Activated CD4-positive, alpha-beta T cell treated with anti-CD3 and anti-CD28 coated beads, Interleukin-2, Interleukin-6, amounts not matched to agents 100 ng/mL and 50 ng/mL, durations not matched to agents 16 hours and 8 hours (primary cell): ENCODE measurements around the gene VCP.

Experiments
- DNase-seq: peaks from one replicate; pipeline ENCODE4 v3.0.0-alpha.2; 2020

Gene VCP

GRCh38 chr9:35102769-35103659 is 30.6 kb upstream of the VCP start, which contains the start of gene STOML2:
TSS of gene STOML2 (minus strand) at chr9:35103131. CDS start at chr9:35103094, 37 bp downstream.
- peak; percentile 96 for DNase-seq

DNA sequence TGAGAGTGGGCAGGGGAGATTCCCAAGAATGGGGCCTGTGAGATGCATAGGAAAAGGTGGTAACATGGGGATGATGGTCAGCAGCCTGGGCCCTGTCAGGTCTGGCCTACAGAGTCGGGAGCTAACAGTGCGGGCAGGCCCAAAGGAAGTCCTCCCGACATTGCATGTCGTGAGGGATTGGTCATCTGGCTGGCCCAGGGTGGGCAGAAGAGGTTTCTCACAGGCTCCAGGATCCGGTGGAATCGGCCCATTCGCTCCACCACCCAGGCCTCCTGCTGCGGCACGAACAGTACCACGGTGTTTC is 30.0 kb upstream of the VCP start:
- no peak for DNase-seq

DNA sequence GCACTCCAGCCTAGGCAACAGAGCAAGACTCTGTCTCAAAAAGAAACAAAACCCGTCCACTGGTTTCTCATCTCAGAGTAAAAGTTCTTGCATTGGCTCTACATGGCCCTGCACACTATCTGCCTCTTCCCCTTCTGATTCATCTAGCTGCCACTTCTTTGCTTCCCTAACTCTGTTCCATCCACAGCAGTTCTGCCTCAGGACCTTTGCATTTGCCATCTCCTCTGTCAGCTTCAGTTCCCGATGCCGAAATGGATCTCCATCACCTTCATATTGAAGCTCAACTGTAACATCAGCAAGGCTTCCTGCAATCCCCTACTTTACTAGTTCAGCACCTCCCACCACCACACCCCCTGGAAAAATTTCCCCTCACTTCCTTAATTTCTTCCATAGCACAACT is 25.1 kb upstream of the VCP start:
- no peak for DNase-seq

DNA sequence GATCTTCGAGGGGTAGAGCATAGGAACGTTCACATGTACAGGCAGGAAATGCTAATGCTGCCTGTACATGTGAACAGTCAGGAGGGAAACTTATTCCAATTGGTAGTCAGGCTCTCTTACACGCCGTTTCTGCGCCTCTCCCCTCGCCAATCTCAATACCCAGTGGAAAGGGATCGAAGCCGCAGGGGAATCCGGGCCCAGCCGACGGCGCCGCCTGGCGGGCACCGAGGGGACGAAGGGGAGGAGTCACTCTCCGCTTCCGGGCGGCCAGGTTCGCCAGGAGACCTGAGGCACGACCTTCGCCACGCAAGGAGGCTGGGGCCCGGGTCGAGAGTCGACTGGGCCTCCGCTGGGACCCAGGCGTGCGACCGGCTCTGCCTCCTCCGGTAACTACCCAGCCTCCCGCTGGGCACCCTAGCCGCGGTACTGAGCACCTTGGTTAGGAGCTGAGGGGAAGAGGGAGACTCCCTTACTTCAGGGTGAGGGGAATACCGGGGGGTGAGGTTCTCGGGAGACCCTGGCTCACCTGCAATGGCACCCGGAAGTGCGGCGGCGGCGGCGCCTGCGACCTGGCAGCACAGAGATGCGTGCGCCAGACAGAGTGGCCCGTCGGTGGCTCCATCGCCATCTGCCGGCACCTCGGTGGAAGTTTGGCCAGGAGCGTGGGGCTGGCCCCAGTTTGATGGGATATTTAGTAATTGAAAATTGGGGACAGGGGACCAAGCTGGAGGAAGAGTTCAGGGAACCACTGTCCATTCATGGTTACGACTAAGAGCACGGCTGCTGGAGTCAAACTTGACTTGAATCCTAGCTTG is 23.8 kb upstream of the VCP start, which contains the start of gene PIGO:
TSS of gene PIGO (minus strand) at position 557 of the 815 bp plus-strand sequence. CDS start 1,026 bp downstream, outside the sequence.
- peak; percentile 94 for DNase-seq

DNA sequence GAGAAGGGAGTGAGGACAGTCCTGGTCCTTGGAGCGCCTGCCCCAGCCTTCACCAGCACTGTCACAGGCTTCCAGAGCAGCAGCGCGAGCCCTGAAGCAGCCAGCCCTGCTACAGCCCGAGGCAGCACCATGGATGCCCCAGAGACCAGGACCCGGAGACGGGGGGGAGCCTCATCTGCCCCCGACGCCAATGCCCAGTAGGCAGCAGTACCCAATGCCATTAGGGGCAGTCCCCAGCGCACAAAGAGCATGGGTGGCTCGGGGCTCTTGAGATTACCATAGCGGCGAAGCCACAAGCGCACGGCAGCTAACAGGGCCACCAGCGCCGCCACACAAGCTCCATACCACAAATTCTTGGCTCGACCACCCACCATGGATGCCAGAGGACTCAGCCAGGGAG is 19.1 kb upstream of the VCP start:
- DNase-seq = no peak

GRCh38 chr9:35089434-35089833 is 17.0 kb upstream of the VCP start:
- DNase-seq = no peak

- DNase-seq = no peak
These were observed 12.7 kb upstream of the VCP start for GRCh38 chr9:35085078-35085477.

GRCh38 chr9:35079426-35080341 is 7.3 kb upstream of the VCP start, which contains the start of gene FANCG:
TSS of gene FANCG (minus strand) at chr9:35079942. CDS start at chr9:35079524, 418 bp downstream.
- DNase-seq = peak; percentile 93

DNA sequence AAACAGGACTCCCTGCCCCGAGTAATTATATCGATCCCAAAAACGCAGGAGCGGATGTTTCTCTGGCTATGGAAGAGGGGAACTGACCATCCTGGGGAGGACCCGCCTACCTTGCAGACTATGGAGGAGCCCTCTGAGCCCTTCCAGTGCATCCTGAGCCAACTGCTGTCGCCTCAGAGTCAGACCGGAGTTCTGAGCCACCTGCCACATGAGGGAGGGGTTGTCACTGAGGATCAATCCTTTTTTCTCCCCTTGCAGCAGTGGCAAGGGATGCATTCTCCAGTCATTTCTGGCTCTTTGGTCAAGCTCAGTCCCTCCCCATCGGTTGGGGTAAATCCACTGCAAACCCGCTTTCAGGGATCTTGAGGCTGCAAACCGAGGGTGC is 6.6 kb upstream of the VCP start:
- DNase-seq = peak; percentile 21

- DNase-seq = no peak
These were observed 5.6 kb upstream of the VCP start for GRCh38 chr9:35078066-35078465.

DNA sequence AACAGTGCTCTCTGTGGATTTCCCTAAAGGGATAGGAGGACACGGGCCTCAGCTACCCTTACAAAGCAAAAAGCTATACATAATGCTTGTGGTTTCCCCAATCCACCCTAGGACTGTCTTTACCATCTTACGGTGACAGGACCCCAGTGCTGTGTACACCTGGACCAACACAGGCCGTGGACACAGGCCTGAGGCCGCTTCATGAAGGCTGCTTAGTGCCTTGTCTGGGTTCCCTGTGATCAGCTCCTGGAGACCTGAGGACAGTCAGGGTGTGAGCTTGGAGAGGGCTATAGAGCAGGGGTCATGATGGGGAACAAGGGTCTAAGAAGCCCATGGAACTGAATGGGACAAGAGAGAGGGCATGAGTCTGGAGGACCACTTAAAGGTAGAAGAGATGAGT is 4.4 kb upstream of the VCP start:
- no peak for DNase-seq

DNA sequence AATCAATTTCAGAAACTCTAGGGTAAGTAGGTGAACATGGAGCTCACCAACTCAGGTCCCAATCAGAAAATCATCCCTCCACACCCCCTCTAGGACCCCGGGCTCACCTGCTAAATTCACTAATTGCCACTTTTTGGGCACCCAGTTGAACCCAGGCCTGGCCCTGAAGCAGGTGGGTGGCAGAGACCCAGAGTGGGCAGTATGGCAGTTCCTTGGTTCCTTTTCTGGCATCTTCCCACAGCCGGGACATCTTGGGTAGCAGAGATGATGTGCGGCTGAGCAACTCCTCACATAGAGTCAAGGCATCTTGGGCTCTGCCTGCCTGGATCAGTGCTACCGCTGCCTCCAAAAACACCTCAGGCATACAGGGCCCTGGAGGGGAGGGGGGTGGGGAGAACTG is 2.9 kb upstream of the VCP start:
- no peak for DNase-seq

GRCh38 chr9:35074791-35075190 is 2.4 kb upstream of the VCP start:
- no peak for DNase-seq

DNA sequence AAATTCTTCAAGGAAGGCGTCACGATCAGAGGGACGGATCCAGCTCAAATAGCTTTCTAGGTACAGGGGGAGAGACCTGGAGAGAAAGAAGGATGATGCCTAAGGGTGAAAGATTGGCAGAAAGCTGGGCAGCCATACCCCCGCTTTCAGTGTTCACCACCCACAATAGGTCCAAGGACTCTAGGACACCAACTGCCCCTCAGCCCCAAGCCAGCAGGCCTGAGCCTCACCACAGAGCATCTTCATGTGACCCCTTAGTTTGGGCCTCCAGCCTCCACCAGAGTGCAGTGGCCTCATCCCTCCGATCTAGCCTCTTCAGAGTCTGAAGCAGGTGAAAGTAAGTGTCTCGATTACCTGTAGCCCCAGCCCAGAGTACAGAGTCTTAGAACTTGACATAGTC is 1.7 kb upstream of the VCP start:
- no peak for DNase-seq

DNA sequence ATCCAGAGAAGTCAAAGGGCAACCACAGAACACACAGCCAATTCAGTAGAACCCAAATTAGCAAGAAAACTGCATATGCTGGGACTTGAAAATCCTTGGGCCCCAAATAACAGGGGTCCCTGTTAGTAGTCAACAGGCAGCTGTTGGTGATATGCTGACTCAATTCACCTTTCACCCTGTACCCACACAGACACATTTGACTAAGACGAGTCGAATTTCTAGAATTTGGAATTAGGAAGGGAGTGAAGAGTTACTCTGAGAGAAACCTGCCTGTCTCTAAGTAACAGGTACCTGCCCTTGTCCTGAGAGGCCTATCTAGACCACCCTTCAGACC is 821 bp upstream of the VCP start:
- peak; percentile 71 for DNase-seq

- DNase-seq = peak; percentile 89
These were observed 488 bp downstream of the VCP start for GRCh38 chr9:35071814-35072460.

- peak; percentile 25 for DNase-seq
These were observed 1.3 kb downstream of the VCP start for GRCh38 chr9:35070823-35071813.

DNA sequence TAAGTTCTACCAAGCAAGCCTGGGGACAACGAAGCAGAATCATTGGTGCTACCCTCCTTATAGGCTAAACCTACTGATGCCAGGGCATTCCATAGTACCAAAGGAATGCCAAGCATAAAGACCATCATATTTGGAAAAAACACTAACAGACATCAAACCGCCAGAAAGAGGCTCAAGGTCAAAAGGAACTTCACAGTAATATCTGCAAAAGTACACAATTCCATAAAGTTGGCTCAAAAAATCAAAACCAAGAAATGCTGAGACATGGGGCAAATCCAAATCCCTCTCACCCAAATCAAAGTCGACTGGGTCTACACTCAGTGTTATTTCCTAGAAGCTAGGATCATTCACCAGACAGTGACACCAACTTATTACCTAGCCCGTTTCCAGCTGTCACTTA is 3.4 kb downstream of the VCP start:
- no peak for DNase-seq

GRCh38 chr9:35067056-35067455 is 5.4 kb downstream of the VCP start:
- no peak for DNase-seq

DNA sequence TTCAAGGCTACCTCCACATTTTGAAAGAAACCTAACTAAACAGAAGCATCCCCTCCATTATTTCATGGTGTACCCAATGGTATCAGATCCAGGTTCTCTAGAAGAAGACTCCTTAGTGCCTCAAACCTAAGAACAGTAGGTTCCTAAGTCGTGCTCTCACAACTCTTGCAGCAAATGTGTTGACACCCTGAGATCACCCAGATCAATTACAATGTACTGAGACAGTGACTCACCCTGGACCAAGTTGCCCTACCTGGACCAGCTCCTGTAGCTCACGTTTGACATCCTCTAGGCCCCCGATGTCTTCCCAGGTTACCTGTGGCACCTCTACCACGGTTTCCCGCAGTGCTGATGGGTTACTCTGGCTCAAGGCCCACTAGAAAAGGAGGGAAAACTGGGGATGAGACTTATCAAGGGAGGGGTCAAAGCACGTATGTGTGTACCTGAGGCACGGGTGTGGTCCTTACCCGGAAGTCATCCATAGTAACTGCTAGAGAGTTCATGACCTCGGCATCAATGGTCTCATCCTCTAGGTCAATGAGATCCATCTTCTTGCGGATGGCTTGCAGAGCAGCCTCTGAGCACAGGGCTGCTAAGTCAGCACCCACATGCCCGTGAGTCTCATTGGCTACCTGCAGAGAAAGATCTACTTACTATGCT is 11.7 kb downstream of the VCP start:
- DNase-seq = no peak

DNA sequence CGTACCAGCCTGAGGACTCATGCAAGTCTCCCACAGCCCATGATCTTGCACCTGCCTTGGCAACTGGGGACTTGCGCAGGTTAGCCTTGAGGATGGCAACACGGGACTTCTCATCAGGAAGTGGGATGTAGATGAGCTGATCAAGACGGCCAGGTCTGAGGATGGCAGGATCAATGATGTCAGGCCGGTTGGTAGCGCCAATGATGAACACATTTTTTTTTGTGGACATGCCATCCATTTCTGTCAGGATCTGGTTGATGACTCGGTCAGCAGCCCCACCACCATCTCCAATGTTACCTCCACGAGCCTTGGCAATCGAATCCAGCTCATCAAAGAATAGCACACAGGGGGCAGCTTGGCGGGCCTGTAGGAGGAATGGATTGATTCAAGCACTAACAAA is 13.0 kb downstream of the VCP start:
- DNase-seq = no peak
